Measurements from ENCODE around the gene PLEKHG5.

The PLEKHG5 gene

GRCh38 chr1:6424619-6425593 is 66.6 kb downstream of the PLEKHG5 start, which contains the start of gene ESPN:
ESPN (plus strand) TSS chr1:6424776; CDS start chr1:6424956, 180 bp downstream.
- no peak for DNase-seq (ENCODE audit: low spot score)

GRCh38 chr1:6424000-6424565 is 67.4 kb downstream of the PLEKHG5 start:
- no peak for DNase-seq (ENCODE audit: low spot score)

- no peak for DNase-seq (ENCODE audit: low spot score)
Observed at GRCh38 chr1:6423321-6423999, 68.0 kb downstream of the PLEKHG5 start.

GRCh38 chr1:6421266-6421665 is 70.2 kb downstream of the PLEKHG5 start:
- no peak for DNase-seq (ENCODE audit: low spot score)

- DNase-seq (ENCODE audit: low spot score) = no peak
Observed at GRCh38 chr1:6420454-6421042, 70.9 kb downstream of the PLEKHG5 start.

GRCh38 chr1:6419804-6420453 is 71.5 kb downstream of the PLEKHG5 start, which contains the start of gene HES2:
HES2 (minus strand) TSS chr1:6419919; CDS start chr1:6419820, 99 bp downstream.
- DNase-seq (ENCODE audit: low spot score) = peak; percentile 64

- DNase-seq (ENCODE audit: low spot score) = no peak
Observed at GRCh38 chr1:6419397-6419803, 72.1 kb downstream of the PLEKHG5 start.

GRCh38 chr1:6418668-6419396 is 72.6 kb downstream of the PLEKHG5 start:
- no peak for DNase-seq (ENCODE audit: low spot score)

GRCh38 chr1:6417961-6418667 is 73.4 kb downstream of the PLEKHG5 start:
- DNase-seq (ENCODE audit: low spot score) = no peak
